Neural crest cell (in vitro differentiated cells): ENCODE measurements around the gene RER1. TPM values are rescaled to one million over a fixed set of nuclear protein-coding genes. Genes with fewer than 3 reads are reported as not detected.
A peak's percentile ranks its signal among the peaks of the same experiment; 100 is the strongest.

Experiments used
- DNase-seq: peaks from one replicate; pipeline ENCODE4 v3.0.0; 2021; ENCODE audit warnings: low read depth, mixed read lengths, low spot score
- H3K27ac Mint-ChIP-seq: one replicate; pipeline ENCODE4 v1.8.0; 2021; ENCODE audit warnings: mild to moderate bottlenecking, mixed read lengths; ENCODE audit not compliant: unreplicated experiment
- H3K27me3 Mint-ChIP-seq: 2 replicates; pipeline ENCODE4 v1.8.0; 2021; ENCODE audit warnings: low read depth, mild to moderate bottlenecking, mixed read lengths
- H3K36me3 Mint-ChIP-seq: 2 replicates; pipeline ENCODE4 v1.8.0; 2021; ENCODE audit warnings: low read depth, mild to moderate bottlenecking, mixed read lengths
- H3K4me1 Mint-ChIP-seq: 2 replicates; pipeline ENCODE4 v1.8.0; 2021; ENCODE audit warnings: mixed read lengths
- H3K4me3 Mint-ChIP-seq: one replicate; pipeline ENCODE4 v1.8.0; 2021; ENCODE audit warnings: mild to moderate bottlenecking, mixed read lengths
- H3K9me3 Mint-ChIP-seq: 2 replicates; pipeline ENCODE4 v1.8.0; 2021; ENCODE audit warnings: mixed read lengths
- CTCF ChIP-seq: fragments of 200-600 bp; sonication (generic); conservative IDR thresholded peaks from 2 replicates; pipeline ENCODE4 v1.5.0; 2021; ENCODE audit warnings: antibody characterized with exemption, mild to moderate bottlenecking
- total RNA-seq: library from RNA; stranded (reverse); gene quantifications from 2 replicates; pipeline ENCODE4 v1.2.1, GENCODE V29; 2021

RER1 gene
- total RNA-seq, 1 donor from 2014 or later, result 108 TPM

- no peak for TF ChIP-seq CTCF
- Mint-ChIP-seq H3K36me3 (peaks cover 5% of the 10 kb centered on the region), H3K9me3 (no peaks in the 10 kb centered on the region), H3K27ac (peak overlapping the region; percentile 43), H3K4me1 (peaks cover 18% of the 10 kb centered on the region), H3K27me3 (no peaks in the 10 kb centered on the region), H3K4me3 (peak overlapping the region; percentile 41)
- no peak for DNase-seq
Observed at GRCh38 chr1:2394220-2394619, 2.6 kb downstream of the RER1 start.

- no peak for DNase-seq
- Mint-ChIP-seq H3K9me3 (no peaks in the 10 kb centered on the region), H3K4me3 (peak overlapping the region; percentile 49), H3K27me3 (no peaks in the 10 kb centered on the region), H3K36me3 (peaks cover 7% of the 10 kb centered on the region), H3K4me1 (peaks cover 18% of the 10 kb centered on the region), H3K27ac (peak overlapping the region; percentile 43)
- TF ChIP-seq CTCF, result no peak
Observed at GRCh38 chr1:2394761-2395160, 3.1 kb downstream of the RER1 start.

- no peak overlapping the region for H3K27ac Mint-ChIP-seq
- peak overlapping the region; percentile 49 for H3K4me3 Mint-ChIP-seq
- no peak for TF ChIP-seq CTCF
- H3K4me1 Mint-ChIP-seq, result peaks cover 18% of the 10 kb centered on the region
- DNase-seq, result no peak
- H3K36me3 Mint-ChIP-seq, result peaks cover 7% of the 10 kb centered on the region
- no peaks in the 10 kb centered on the region for H3K9me3 Mint-ChIP-seq
- no peaks in the 10 kb centered on the region for H3K27me3 Mint-ChIP-seq
Observed at GRCh38 chr1:2395245-2395644, 3.6 kb downstream of the RER1 start.

- H3K4me3 Mint-ChIP-seq, result peak overlapping the region; percentile 34
- H3K27ac Mint-ChIP-seq, result no peak overlapping the region
- no peak for TF ChIP-seq CTCF
- H3K27me3 Mint-ChIP-seq, result no peaks in the 10 kb centered on the region
- no peaks in the 10 kb centered on the region for H3K9me3 Mint-ChIP-seq
- no peak for DNase-seq
- H3K36me3 Mint-ChIP-seq, result peaks cover 10% of the 10 kb centered on the region
- H3K4me1 Mint-ChIP-seq, result peaks cover 18% of the 10 kb centered on the region
Observed at GRCh38 chr1:2396059-2396458, 4.4 kb downstream of the RER1 start.

GRCh38 chr1:2396476-2396875 lies 4.8 kb downstream of the RER1 start:
- H3K4me1 Mint-ChIP-seq, result peaks cover 18% of the 10 kb centered on the region
- H3K9me3 Mint-ChIP-seq, result no peaks in the 10 kb centered on the region
- no peaks in the 10 kb centered on the region for H3K27me3 Mint-ChIP-seq
- H3K27ac Mint-ChIP-seq, result no peak overlapping the region
- no peak for TF ChIP-seq CTCF
- peak overlapping the region; percentile 81 for H3K4me3 Mint-ChIP-seq
- no peak for DNase-seq
- H3K36me3 Mint-ChIP-seq, result peaks cover 10% of the 10 kb centered on the region
